Muscle layer of duodenum (tissue), 2 donors: Measurements from ENCODE around the gene JADE1.

Experiments used
- H3K27ac ChIP-seq: one replicate; pipeline ENCODE4 v1.7.0; 2013; ENCODE audit warnings: mild to moderate bottlenecking, low read length
- H3K27me3 ChIP-seq: one replicate; pipeline ENCODE4 v1.7.0; 2013; ENCODE audit warnings: low read depth, mild to moderate bottlenecking, control low read depth, low read length
- H3K36me3 ChIP-seq, 2 donors: one replicate each; pipeline ENCODE4 v1.7.0; 2013; ENCODE audit warnings: low read length in 2 of 2, control low read depth in 1 of 2, mild to moderate bottlenecking in 1 of 2; ENCODE audit not compliant: insufficient read depth in 2 of 2, control insufficient read depth in 1 of 2
- H3K4me1 ChIP-seq, 2 donors: one replicate each; pipeline ENCODE4 v1.7.0; 2013; ENCODE audit warnings: low read length in 2 of 2, mild to moderate bottlenecking in 2 of 2, control low read depth in 1 of 2, moderate library complexity in 1 of 2; ENCODE audit not compliant: insufficient read depth in 2 of 2, control insufficient read depth in 1 of 2
- H3K4me3 ChIP-seq, 2 donors: one replicate each; pipeline ENCODE4 v1.7.0; 2013; ENCODE audit warnings: low read length in 2 of 2, low read depth in 1 of 2, mild to moderate bottlenecking in 1 of 2
- H3K9me3 ChIP-seq, 2 donors: one replicate each; pipeline ENCODE4 v1.7.0; 2013; ENCODE audit warnings: low read length in 2 of 2, control low read depth in 1 of 2, mild to moderate bottlenecking in 1 of 2; ENCODE audit not compliant: control insufficient read depth in 1 of 2
- donor health status: healthy.

The JADE1 gene

DNA sequence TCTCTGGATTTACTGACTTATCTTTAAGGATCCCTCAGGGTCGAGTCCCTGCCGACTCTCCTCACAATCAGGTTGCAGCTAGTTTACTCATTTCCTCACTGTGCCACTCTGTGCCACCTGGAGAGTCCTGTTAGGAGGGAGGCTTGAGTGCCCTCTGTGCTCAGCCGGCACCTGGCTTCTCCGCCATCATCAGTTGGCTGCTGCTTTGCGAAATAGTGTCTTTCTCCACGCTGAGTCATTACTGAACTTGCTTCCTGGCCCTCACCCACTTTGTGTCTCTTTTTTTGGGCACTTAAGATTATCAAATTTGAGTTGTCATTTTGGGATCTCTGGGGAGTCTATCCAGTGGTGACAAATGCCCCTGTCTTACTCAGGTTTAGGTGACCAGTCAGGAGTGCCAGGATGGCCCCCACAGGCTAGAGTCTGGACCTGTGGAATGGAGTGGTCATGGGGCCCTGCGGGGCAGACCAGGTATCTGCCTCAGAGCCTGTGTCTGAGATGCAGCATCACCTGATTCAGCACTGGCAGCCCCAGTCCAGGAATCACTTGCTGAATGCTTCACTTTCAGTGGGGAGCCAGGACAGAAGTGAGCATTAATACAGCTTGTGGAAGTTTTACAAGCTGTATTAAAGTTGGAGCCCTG is 37.7 kb downstream of the JADE1 start:
- Histone ChIP-seq H3K27ac (no peak overlapping the region), H3K4me3 (no peak overlapping the region), H3K36me3 (peaks cover 55 to 72% of the 10 kb centered on the region in 2 donors), H3K4me1 (peaks cover 0 to 11% of the 10 kb centered on the region in 2 donors), H3K27me3 (no peaks in the 10 kb centered on the region), H3K9me3 (no peaks in the 10 kb centered on the region)

GRCh38 chr4:128848461-128848860 is 39.0 kb downstream of the JADE1 start:
- Histone ChIP-seq H3K27ac (no peak overlapping the region), H3K9me3 (no peaks in the 10 kb centered on the region), H3K27me3 (no peaks in the 10 kb centered on the region), H3K4me1 (peaks cover 0 to 11% of the 10 kb centered on the region in 2 donors), H3K4me3 (no peak overlapping the region), H3K36me3 (peaks cover 65 to 81% of the 10 kb centered on the region in 2 donors)

GRCh38 chr4:128850252-128850651 is 40.8 kb downstream of the JADE1 start:
- Histone ChIP-seq H3K4me3 (no peak overlapping the region), H3K27me3 (no peaks in the 10 kb centered on the region), H3K36me3 (peaks cover 65 to 88% of the 10 kb centered on the region in 2 donors)

GRCh38 chr4:128853741-128854140 is 44.2 kb downstream of the JADE1 start:
- H3K27me3 ChIP-seq = no peaks in the 10 kb centered on the region
- no peak overlapping the region for H3K4me3 ChIP-seq
- H3K9me3 ChIP-seq = no peaks in the 10 kb centered on the region
- H3K27ac ChIP-seq = no peak overlapping the region
- H3K4me1 ChIP-seq = no peaks in the 10 kb centered on the region
- peaks cover 76 to 91% of the 10 kb centered on the region in 2 donors for H3K36me3 ChIP-seq

More at GRCh38 chr4:128850252-128850651, 40.8 kb downstream of the JADE1 start:
- Histone ChIP-seq H3K4me1 (peaks cover 0 to under 1% of the 10 kb centered on the region in 2 donors), H3K9me3 (no peaks in the 10 kb centered on the region), H3K27ac (no peak overlapping the region)

- Histone ChIP-seq H3K27ac (no peak overlapping the region), H3K4me1 (peaks cover 0 to 7% of the 10 kb centered on the region in 2 donors), H3K27me3 (no peaks in the 10 kb centered on the region), H3K4me3 (no peak overlapping the region), H3K36me3 (peaks cover 70 to 84% of the 10 kb centered on the region in 2 donors), H3K9me3 (no peaks in the 10 kb centered on the region)
These were observed 44.9 kb downstream of the JADE1 start for GRCh38 chr4:128854433-128854832.

DNA sequence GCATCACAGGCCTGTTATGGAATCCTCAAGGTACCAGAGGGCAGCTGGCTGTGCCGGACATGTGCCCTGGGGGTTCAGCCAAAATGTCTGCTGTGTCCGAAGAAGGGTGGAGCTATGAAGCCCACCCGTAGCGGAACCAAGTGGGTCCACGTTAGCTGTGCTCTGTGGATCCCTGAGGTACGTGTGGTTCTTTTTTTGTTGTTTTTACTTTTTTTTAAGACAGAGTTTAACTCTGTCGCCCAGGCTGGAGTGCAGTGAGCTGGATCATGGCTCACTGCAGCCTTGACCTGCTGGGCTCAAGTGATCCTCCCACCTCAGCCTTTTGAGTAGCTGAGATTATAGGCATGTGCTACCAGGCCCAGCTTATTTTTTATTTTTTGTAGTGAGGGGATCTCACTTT is 46.1 kb downstream of the JADE1 start:
- H3K27ac ChIP-seq = no peak overlapping the region
- H3K9me3 ChIP-seq = no peaks in the 10 kb centered on the region
- H3K36me3 ChIP-seq = peaks cover 64 to 72% of the 10 kb centered on the region in 2 donors
- no peak overlapping the region for H3K4me3 ChIP-seq
- H3K4me1 ChIP-seq = peaks cover 0 to 15% of the 10 kb centered on the region in 2 donors
- H3K27me3 ChIP-seq = no peaks in the 10 kb centered on the region

- H3K27me3 ChIP-seq = no peaks in the 10 kb centered on the region
- peaks cover 0 to 15% of the 10 kb centered on the region in 2 donors for H3K4me1 ChIP-seq
- peaks cover 67 to 72% of the 10 kb centered on the region in 2 donors for H3K36me3 ChIP-seq
- no peaks in the 10 kb centered on the region for H3K9me3 ChIP-seq
- no peak overlapping the region for H3K27ac ChIP-seq
- H3K4me3 ChIP-seq = no peak overlapping the region
These were observed 46.7 kb downstream of the JADE1 start for GRCh38 chr4:128856246-128856645.

- no peak overlapping the region for H3K27ac ChIP-seq
- peaks cover 57 to 62% of the 10 kb centered on the region in 2 donors for H3K36me3 ChIP-seq
These were observed 49.6 kb downstream of the JADE1 start for GRCh38 chr4:128858879-128859671.

GRCh38 chr4:128859887-128860677 is 50.6 kb downstream of the JADE1 start:
- no peak overlapping the region for H3K27ac ChIP-seq

More at GRCh38 chr4:128858879-128859671, 49.6 kb downstream of the JADE1 start:
- H3K9me3 ChIP-seq = no peaks in the 10 kb centered on the region
- no peaks in the 10 kb centered on the region for H3K27me3 ChIP-seq
- no peak overlapping the region for H3K4me3 ChIP-seq
- H3K4me1 ChIP-seq = peaks cover 0 to 24% of the 10 kb centered on the region in 2 donors

DNA sequence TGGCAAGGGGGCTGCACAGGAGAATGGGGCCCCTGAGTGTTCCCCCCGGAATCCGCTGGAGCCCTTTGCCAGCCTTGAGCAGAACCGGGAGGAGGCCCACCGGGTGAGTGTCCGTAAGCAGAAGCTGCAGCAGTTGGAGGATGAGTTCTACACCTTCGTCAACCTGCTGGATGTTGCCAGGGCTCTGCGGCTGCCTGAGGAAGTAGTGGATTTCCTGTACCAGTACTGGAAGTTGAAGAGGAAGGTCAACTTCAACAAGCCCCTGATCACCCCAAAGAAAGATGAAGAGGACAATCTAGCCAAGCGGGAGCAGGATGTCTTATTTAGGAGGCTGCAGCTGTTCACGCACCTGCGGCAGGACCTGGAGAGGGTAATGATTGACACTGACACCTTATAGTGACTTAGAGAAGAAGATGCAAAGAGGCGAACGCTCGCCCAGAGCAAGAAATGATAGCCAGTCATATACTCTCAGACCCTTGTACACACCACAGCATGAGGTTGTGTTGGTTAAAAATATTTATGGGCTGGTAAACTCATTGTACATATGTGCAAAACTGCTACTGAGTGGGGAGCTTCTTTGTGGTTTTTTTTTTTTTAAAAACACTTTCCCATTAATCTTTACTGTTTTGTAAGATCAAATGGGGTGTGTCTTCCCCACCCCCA is 52.5 kb downstream of the JADE1 start:
- H3K4me3 ChIP-seq = no peak overlapping the region
- no peaks in the 10 kb centered on the region for H3K9me3 ChIP-seq
- no peak overlapping the region for H3K27ac ChIP-seq
- no peaks in the 10 kb centered on the region for H3K27me3 ChIP-seq
- peaks cover 0 to 24% of the 10 kb centered on the region in 2 donors for H3K4me1 ChIP-seq
- H3K36me3 ChIP-seq = peaks cover 36 to 48% of the 10 kb centered on the region in 2 donors

More at GRCh38 chr4:128859887-128860677, 50.6 kb downstream of the JADE1 start:
- Histone ChIP-seq H3K4me1 (peaks cover 0 to 24% of the 10 kb centered on the region in 2 donors), H3K9me3 (no peaks in the 10 kb centered on the region), H3K27me3 (no peaks in the 10 kb centered on the region), H3K4me3 (no peak overlapping the region), H3K36me3 (peaks cover 54% of the 10 kb centered on the region in 2 donors)
